HuH-7 (cell line): ENCODE data around the gene ALLC.

Experiments used
- DNase-seq: peaks from one replicate; pipeline ENCODE4 v3.0.0; 2011; ENCODE audit warnings: low spot score

The ALLC gene

DNA sequence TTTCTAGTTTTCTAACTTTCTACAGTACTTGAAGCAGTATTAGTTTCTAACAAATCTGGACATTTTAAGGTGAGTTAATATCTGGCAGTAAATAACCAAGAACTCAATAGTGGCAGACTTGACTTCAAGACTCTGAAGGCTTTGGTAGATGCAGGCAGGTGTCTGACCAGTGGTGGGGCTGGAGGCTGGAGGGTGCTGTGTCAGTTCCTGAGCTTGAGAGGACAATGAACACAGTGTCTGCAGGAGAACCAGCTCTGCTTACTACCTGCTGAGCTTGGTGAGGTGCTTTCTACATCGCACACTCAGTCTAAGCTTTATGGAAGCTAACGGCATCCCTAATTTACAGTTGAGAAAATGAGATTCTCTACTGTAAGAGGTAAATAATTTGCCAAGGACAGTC, 21.2 kb downstream of the ALLC start:
- no peak for DNase-seq

DNA sequence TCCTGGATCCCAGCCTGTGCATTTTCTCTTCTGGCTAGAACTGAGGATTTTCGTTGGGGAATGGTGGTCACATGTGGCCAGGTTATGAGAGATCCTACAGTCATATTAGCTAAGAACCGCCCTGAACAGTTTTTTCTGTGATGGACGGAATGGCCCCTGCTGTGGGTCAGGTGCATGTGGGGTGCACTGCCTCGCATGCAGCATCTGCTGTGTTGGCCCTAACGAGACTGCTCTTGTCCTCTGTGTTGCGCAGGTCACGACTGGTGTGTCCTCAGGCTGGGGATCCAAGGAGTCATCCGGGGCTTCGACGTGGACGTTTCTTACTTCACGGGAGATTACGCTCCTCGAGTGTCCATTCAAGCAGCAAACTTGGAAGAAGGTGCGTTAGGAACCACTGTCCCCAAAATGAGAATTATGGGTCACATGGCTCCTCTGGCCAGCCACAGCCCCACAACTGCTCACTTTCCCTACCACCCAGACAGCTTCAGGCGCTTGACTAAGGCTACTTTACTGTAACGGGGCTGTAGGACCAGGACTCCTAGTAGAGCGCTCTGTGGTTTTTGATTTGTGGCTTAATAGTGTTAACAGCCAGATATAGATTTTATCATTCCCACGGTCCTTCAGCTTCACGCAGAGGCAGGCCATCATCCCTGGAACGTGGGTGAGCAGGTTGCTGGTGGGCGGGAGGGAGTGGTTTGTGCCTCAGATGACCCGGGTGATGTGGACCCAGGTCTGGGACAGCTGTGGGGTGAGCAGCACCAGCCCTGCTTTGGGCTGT, 21.8 kb downstream of the ALLC start:
- no peak for DNase-seq

DNA sequence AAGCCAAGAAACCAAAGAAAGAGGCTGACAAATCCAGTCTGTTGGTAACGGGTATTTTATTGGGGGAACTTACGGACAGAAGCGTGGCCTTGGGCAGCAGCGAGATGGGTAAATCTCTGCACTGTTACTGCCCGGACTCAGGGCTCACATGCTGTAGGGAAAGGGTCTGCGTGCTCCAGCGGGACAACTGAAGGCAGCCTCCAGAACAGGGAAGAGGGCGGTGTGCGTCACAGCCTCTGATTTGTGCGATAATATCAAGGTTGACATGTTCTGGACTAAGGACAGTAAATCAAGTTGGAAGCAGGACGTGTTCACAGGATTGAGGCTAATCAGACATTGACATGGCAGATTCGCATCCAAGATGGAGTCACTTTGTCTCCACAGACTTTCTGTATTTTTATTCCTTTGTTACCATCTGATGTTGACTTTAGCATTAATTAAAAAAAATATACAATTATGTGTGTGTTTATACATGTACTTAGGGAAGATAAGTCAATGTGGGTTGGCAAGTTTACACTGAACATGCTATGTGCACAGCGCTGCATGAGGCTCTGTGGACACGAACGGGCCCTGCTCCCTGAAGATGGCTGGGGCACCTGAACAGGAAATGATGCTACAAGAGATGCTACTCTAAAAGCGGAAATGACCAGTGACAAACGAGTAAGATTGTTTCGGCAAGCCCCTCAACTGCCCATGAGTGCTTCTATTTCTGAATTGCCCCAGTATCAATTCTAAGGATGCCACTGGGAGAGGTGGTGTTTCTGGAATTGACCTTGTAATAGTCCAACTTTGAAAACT, 22.7 kb downstream of the ALLC start:
- no peak for DNase-seq

DNA sequence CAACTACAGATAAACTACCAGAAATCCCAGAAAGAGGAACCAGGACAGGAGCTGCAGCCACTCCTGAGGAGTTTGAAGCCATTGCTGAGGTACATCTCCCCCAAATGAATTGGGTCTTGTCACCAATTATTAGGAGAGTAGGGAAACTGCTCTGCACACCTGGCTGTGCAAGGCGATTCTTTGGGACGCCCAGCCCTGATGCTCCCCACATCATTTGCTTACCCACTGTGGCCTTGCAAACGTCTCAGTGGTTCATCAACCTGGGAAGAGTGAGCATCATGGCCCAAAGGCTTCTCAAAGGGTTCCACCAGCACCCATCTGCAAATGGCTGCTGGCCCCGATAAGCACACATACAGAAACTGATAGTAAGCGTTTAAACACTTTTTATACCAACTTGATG, 23.6 kb downstream of the ALLC start:
- no peak for DNase-seq

DNA sequence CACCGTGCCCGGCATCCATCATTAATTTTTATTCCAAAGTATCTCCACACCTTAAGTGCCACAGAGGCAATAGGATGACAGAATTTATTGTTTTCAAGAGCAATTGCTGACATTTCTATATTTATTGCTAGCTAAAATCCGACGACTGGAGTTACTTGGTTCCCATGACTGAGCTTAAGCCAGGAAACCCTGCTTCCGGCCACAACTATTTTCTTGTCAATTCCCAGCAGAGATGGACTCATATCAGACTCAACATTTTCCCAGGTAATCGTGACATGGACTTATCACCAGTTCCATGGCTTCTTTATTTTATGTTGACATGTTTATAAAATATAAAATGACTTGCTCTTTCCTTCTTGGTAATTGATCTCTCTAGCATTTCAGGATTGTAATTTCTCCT, 24.8 kb downstream of the ALLC start:
- DNase-seq, result no peak

DNA sequence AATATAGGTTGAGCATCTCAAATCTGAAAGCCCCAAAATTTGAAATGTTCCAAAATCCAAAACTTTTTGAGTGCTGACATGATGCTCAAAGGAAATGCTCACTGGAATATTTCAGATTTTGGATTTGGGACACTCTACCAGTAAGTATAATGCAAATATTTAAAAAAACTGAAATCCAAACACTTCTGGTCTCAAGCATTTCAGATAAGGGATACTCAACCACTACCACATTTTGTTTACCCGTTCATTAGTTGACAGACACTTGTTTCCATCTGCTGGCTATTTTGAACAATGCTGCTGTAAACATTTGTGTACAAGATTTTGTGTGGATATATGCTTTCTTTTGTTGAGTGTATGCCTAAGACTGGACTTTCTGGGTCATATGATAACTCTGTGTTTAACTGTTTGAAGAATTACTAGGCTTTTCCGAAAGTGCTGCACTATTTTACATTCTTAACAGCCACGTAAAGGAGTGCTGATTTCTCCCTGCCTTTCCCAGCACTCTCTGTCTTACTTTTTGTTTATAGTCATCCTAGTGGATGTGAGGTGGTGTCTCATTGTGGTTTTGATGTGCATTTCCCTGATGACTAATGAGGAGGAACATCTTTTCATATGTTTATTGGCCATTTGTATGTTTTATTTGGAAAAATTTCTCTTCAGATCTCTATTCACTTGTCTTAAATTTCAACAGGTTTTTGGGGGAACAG, 25.9 kb downstream of the ALLC start:
- no peak for DNase-seq

DNA sequence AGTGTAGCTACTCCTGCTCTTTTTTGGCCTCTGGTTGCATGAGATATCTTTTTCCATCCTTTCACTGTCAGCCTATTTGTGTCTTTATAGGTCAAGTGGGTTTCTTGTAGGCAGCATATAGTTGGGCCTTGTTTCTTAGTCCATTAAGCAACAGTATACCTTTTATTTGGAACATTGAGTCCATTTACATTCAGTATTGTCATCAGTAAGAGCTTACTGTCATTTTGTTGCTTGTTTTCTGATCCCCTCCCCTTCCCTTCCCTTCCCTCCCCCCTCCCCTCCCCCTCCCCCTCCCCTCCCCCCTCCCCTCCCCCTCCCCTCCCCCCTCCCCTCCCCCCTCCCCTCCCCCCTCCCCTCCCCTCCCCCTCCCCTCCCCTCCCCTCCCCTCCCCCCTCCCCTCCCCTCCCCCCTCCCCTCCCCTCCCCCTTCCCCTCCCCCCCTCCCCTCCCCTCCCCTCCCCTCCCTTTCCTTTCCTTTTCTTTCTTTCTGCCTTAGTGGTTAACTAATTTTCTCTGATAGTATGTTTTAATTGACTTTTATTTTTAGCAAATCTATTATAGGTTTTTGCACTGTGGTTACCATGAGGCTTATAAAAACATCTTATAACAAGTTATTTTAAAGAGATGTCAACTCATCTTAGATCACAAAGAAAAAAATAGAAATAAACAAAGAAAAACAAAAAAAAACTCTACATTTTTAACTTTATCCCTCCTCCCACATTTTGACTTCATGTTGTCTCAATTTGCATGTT, 32.2 kb downstream of the ALLC start:
- DNase-seq, result no peak

DNA sequence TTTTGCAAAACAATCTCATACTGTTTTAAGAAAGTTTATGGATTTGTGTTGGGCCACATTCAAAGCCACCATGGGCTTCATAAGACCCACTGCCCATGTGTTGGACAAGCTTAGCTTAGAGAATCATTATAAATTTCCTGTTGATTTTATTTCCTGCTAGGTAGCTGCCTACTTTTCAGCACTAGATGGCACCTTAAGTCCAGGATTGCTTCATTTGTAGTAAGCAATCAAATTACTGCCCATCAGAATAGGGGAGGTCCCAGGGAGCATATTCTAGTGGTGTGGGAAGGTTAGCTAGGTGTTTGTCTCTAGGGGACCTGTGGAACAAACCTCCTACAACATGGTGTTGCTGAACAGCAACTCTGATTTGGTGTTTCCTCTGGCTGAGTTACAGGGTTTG, 34.4 kb downstream of the ALLC start:
- DNase-seq, result peak; percentile 37

DNA sequence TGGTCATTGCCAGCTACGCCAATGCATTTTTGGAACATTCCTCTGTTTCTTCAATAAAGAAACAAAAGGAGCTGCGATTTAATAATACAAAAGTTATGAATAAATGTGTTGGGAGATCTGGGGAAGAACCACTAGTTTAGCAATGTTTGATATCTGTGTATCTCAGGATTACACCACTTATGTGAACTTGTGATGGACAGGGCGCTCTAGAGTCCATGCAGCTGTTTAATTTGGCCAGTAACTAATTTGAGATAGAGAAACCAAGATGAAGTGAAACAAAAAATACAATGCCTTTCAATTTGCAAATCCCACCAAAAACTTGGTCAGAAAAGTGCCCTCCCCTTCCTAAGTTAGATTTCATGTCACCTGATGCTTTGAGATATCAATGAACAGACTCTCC, 38.5 kb downstream of the ALLC start:
- no peak for DNase-seq

DNA sequence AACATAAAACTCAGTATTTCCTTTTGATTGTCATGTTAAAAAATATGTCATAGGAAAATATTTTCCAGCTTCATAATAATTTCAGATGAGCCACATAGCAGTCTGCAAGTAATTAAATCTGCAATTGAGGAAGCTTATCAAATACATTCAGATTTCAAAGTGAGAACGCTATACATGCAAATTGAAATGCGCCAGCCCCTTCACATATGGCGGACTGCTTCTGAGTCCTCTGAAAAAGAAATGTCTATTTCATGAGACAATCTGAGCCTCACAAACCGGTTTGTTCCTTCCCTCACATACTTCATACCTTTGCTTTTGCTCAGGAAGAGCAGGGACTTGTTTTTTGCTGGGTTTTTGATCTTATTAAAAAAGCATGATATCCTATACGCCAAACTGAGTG, 43.1 kb downstream of the ALLC start:
- no peak for DNase-seq

DNA sequence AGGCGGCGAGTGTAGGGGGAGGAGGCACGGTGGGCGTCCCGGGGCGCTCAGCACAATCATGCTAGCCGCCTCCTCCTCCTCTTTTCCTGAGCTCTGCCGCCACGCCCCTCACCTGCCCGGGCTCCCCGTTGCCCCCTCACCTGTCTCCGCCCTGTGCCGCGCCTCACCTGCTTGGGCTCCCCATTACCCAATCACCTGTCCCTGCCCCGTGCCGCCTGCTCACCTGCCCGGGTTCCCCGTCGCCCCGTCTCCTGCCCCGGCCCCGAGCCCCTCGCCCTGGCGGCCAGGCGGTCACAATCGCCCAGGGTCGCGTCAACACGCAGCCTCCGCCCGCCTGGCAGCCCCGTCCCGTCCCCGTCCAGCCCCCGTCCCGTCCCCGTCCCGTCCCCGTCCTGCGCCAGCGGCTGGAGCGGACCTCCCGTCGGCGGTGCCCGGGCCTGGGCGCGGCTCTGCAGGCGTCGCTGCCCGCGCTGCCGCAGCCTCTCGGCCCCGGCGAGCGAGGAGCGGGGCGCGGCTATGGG, 45.3 kb downstream of the ALLC start, which contains the start of gene DCDC2C:
Gene DCDC2C, plus strand, starts transcription at position 340 of the 521 bp plus-strand sequence. Its CDS starts 177 bp downstream, at position 517.
- no peak for DNase-seq

DNA sequence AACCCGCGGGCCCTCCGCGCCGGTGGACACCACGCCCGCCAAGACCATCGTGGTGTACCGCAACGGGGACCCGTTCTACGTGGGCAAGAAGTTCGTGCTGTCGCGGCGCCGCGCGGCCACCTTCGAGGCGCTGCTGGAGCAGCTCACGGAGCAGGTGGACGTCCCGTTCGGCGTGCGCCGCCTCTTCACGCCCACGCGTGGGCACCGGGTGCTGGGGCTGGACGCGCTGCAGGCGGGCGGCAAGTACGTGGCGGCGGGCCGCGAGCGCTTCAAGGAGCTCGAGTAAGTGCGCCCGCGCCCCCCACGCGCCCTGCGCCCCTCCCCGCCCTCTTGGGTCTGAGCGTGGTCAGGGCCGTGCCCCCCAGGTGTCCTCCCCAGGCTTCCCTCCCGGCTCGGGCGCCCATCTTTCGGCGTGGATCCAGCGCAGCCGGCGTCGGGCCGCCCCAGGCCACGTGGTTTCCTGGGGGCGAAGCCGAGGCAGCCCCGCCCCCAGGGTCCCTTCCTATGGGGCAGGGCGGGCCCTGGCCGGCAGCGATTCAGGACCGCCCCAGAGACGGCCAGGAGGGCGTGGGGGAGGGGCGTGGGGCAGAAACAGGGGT, 45.9 kb downstream of the ALLC start:
- DNase-seq, result no peak

DNA sequence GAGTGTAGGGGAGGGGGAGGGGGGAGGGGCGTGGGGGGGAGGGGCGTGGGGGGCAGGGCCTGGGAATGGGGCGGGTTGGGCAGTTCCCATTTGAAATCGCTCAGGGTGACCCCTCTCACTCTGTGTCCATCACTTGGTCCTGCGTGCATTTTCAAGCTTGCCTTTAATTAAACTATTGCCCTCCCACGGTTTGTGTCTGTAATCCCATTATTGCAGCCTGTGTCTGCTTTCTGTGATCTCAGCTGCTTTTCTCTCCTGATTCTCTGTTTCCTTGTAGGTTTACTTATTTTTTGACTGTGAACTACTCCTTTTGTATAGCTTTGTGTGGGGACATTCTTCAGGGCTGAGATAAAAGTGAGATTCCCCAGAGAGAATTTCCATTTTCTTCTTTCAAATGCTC, 46.7 kb downstream of the ALLC start:
- DNase-seq, result no peak

DNA sequence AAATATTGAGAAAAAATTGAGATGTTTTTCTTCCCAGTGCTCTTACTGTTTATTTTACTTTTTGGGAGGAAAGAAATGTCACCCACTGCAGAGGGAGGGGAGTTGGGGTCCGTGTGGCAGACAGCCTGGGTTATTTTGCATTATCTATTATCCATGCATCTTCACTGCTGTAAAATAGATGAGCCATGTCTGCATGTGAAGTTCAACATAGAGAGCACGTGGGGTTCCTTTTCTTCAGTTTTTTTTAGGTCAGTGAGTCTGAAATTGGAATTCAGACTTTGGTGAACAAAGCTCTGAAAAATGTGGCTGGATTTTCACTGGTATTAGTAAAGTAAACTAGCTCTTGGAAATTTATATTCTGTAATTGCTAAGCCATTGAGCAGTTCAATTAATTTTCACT, 47.8 kb downstream of the ALLC start:
- DNase-seq, result no peak

DNA sequence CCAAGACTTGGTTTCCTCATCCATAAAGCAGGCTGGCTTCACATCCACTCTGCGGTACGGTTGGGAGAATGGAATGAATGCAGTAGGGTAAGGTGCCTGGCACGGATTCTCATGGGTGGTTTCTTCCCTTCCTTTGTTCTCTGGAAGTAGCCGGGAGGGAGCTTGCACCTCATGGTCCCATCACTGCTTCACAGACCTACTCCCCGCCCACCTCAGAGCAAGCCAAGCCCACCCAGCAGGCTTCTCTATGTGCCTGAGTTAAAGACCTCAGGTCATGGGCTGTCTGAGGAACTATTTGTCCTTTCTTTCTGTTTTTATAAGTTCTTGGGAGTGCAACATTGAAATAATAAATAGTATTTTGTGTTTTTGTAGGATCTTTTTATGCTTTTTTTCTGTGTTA, 48.9 kb downstream of the ALLC start:
- DNase-seq, result no peak

DNA sequence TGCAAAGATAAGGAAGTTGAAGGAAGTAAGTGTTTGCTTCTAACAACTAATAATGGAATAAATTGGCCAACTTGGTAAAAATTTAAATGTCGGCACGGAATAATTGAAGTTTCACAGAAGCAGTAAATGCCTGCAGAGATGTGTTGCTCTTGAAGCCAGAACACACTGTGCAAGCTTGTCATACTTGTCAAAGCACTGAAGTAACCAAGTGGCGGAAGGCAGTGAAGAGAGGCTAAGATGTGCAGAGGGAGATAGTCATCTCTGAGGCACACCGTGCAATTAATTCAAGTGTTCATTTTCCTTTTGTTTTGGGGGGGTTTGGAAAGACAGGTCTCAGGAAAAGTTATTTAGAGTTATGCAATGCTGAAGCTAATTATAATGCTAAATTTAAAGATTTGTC, 50.6 kb downstream of the ALLC start:
- no peak for DNase-seq

DNA sequence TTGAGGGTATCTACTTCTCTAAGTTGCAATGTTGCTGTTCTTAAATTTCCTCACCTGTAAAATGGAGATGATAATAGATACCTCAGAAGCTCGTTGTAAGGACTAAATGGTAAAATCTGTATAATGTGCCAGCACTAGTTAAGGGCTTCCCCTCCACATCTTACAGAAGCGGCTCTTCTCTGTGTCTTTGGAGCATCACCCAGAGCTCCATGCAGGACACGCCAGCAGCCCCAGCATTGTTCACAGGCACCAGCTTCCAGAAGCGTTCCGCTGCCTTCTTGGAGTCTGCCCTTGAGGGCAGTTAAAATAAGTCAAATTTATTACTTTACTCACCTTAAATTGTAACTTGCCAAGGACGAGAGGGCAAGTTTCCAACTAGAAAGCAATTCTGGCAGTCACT, 51.2 kb downstream of the ALLC start:
- no peak for DNase-seq

DNA sequence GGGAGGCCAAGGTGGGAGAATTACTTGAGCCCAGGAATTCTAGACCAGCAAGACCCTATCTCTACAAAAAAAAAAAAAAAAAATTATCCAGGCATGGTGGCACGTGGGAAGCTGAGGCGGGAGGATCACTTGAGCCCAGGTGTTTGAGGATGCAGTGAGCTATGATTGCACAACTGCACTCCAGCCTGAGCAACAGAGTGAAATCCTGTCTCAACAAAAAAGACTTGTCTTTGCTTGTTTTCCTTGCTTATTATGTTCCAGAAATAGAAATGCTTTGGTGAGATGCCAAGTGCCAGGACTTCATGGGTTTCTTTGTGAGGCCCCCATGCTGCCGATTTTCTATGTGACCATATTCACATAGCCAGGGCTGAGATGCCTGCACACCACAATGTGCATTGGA, 54.4 kb downstream of the ALLC start:
- DNase-seq, result no peak

DNA sequence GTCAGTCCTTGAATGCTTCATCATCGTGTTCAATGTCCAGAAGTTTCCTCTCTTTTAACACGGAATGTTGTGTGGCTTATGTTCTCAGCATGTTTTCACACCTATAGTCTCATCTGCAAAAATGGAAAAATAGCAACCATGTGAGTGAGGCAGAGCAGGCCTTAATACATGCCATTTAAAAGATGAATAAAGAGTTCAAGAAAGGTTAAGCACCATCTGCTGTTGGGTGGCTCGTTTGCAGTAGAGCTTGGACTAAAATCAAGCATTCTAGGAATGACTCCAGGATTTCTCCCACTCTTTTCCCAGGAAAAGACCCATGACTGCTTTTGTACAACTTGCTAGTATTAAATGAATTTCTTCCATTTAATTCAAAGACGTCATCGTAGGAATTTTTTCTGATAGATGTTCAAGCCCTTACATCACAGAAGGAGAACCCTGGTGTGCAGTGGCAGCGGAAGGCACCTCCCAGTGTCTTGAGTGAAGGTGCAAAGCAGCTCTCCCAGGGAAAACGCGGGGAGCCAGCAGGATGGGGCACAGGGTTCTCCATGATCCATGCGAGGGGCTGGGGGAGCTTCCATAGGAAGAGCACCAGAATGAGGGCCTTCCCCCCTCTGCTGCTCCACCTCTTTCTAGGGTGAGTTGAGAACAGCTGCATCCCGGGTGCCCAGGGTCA, 55.0 kb downstream of the ALLC start:
- DNase-seq, result no peak

DNA sequence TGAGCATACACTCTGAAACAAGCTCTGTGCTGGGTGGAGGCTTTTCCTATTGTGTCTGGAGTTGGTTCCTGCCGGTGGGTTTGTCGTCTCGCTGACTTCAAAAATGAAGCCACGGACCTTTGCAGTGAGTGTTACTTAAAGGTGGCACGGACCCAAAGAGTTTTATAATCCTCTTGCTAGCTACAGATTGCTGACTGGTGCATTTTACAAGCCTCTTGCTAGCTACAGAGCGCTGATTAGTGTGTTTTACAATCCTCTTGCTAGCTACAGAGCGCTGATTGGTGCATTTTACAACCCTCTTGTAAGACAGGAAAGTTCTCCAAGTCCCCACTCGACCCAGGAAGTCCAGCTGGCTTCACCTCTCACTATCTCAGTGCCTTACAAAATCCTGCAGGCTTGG, 60.7 kb downstream of the ALLC start:
- no peak for DNase-seq

DNA sequence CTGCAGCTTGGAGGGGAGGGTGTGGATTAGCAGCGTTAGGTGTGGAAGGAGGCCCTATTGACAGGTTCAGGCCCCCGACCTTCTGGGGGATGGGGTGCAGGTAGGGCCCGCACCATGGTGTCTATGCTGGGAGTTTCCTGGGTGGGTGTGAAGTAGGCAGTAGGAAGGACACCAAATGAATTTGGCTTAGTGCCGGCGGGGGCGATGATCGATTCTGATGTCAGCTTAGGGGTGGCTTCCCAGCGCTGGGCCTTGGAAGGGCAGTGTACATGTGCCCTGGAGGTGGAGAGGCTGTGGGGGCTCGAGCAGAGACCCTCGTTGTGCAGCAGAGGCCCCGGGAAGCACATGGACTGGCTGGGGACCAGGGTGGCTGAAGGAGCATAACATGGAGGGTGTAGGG, 67.0 kb downstream of the ALLC start:
- no peak for DNase-seq
